HG03460 (cell line): ENCODE data around the gene ING3.
A peak's percentile ranks its signal among the peaks of the same experiment; 100 is the strongest.
"Not testable (repeated sequence)": the region's sequence is repeated elsewhere in the genome, so short reads cannot be mapped to it uniquely, and the experiment has no call there.

Experiments
- ATAC-seq: cut with Tn5 transposase; IDR thresholded peaks from one replicate; pipeline ENCODE4 v1.9.1; 2021; ENCODE audit not compliant: unreplicated experiment

Gene ING3

GRCh38 chr7:120949393-120949911 lies 1.1 kb upstream of the ING3 start:
- ATAC-seq = no peak

GRCh38 chr7:120949998-120950538 lies 509 bp upstream of the ING3 start:
- no peak for ATAC-seq

GRCh38 chr7:120951309-120951699 lies 727 bp downstream of the ING3 start:
- ATAC-seq = no peak

GRCh38 chr7:120951826-120952225 lies 1.2 kb downstream of the ING3 start:
- ATAC-seq = no peak

GRCh38 chr7:120955577-120956149 lies 5.1 kb downstream of the ING3 start:
- ATAC-seq = peak; percentile 37

- ATAC-seq = no peak
These were observed 9.4 kb downstream of the ING3 start for GRCh38 chr7:120959929-120960484.

GRCh38 chr7:120960714-120961113 lies 10.1 kb downstream of the ING3 start:
- no peak for ATAC-seq

- no peak for ATAC-seq
These were observed 11.1 kb downstream of the ING3 start for GRCh38 chr7:120961638-120962173.

- no peak for ATAC-seq
These were observed 13.5 kb downstream of the ING3 start for GRCh38 chr7:120964088-120964487.

GRCh38 chr7:120966961-120967360 lies 16.4 kb downstream of the ING3 start:
- no peak for ATAC-seq

- no peak for ATAC-seq
These were observed 23.3 kb downstream of the ING3 start for GRCh38 chr7:120973849-120974248.

- ATAC-seq = no peak
These were observed 29.4 kb downstream of the ING3 start for GRCh38 chr7:120979765-120980499.

- ATAC-seq = no peak
These were observed 30.5 kb downstream of the ING3 start for GRCh38 chr7:120981117-120981516.

GRCh38 chr7:120981888-120982615 lies 31.5 kb downstream of the ING3 start:
- ATAC-seq = no peak

GRCh38 chr7:120983592-120983991 lies 33.0 kb downstream of the ING3 start:
- not testable (repeated sequence) for ATAC-seq

- ATAC-seq = no peak
These were observed 33.8 kb downstream of the ING3 start for GRCh38 chr7:120984406-120984805.

GRCh38 chr7:120985130-120985758 lies 34.7 kb downstream of the ING3 start:
- ATAC-seq = no peak

GRCh38 chr7:120985839-120986238 lies 35.3 kb downstream of the ING3 start:
- no peak for ATAC-seq

- ATAC-seq = no peak
These were observed 36.1 kb downstream of the ING3 start for GRCh38 chr7:120986650-120987049.

- no peak for ATAC-seq
These were observed 36.7 kb downstream of the ING3 start for GRCh38 chr7:120987280-120987679.
